IMR-90 (cell line): ENCODE data around the gene ZNF609.

Experiments
- CTCF ChIP-seq: conservative IDR thresholded peaks from 2 replicates; pipeline ENCODE4 v1.5.1; 2012; ENCODE audit warnings: mild to moderate bottlenecking, low read depth, low read length, improper control_type of control experiment
- MAFK ChIP-seq: IDR thresholded peaks from 2 replicates; pipeline ENCODE4 v1.6.1; 2012; ENCODE audit warnings: low read depth, low read length, improper control_type of control experiment
- POLR2A ChIP-seq: IDR thresholded peaks from 2 replicates; pipeline ENCODE4 v1.6.1; 2012; ENCODE audit warnings: mild to moderate bottlenecking, low read depth, low read length
- RAD21 ChIP-seq: IDR thresholded peaks from 2 replicates; pipeline ENCODE4 v1.6.1; 2012; ENCODE audit warnings: low read length, improper control_type of control experiment
- RCOR1 ChIP-seq: IDR thresholded peaks from 2 replicates; pipeline ENCODE4 v1.6.1; 2012; ENCODE audit warnings: mild to moderate bottlenecking, low read length, improper control_type of control experiment; ENCODE audit not compliant: insufficient replicate concordance

GRCh38 chr15:64443016-64443415 lies 17.4 kb upstream of the ZNF609 start:
- no peak for TF ChIP-seq CTCF
- TF ChIP-seq POLR2A = no peak
- TF ChIP-seq RAD21 = no peak
- no peak for TF ChIP-seq RCOR1
- no peak for TF ChIP-seq MAFK
